GM21526 (cell line): ENCODE data around the gene SLC16A6.
A peak's percentile ranks its signal among the peaks of the same experiment; 100 is the strongest.
"Not testable (repeated sequence)": the region's sequence is repeated elsewhere in the genome, so short reads cannot be mapped to it uniquely, and the experiment has no call there.

Experiments used
- ATAC-seq: cut with Tn5 transposase; IDR thresholded peaks from one replicate; pipeline ENCODE4 v1.9.1; 2021; ENCODE audit warnings: moderate library complexity; ENCODE audit not compliant: unreplicated experiment, low FRiP score

The SLC16A6 gene

GRCh38 chr17:68290955-68291835, at the start of gene SLC16A6, which contains the start of gene ARSG:
Gene SLC16A6, minus strand, starts transcription at chr17:68291127. Its CDS starts 12,807 bp downstream, at chr17:68278320.
Gene ARSG, plus strand, starts transcription at chr17:68291495. Its CDS starts 15,999 bp downstream, at chr17:68307494.
- peak; percentile 45 for ATAC-seq

GRCh38 chr17:68334393-68334792, 43.5 kb upstream of the SLC16A6 start:
- no peak for ATAC-seq

- ATAC-seq: not testable (repeated sequence)
These were observed 41.0 kb upstream of the SLC16A6 start for GRCh38 chr17:68331932-68332331.

GRCh38 chr17:68329331-68329730, 38.4 kb upstream of the SLC16A6 start:
- ATAC-seq: no peak

GRCh38 chr17:68328676-68329075, 37.7 kb upstream of the SLC16A6 start:
- ATAC-seq: no peak

- no peak for ATAC-seq
These were observed 37.1 kb upstream of the SLC16A6 start for GRCh38 chr17:68327823-68328557.

GRCh38 chr17:68326681-68327080, 35.8 kb upstream of the SLC16A6 start:
- no peak for ATAC-seq

- ATAC-seq: no peak
These were observed 35.0 kb upstream of the SLC16A6 start for GRCh38 chr17:68325961-68326360.

- ATAC-seq: no peak
These were observed 33.9 kb upstream of the SLC16A6 start for GRCh38 chr17:68324654-68325336.

- ATAC-seq: no peak
These were observed 33.2 kb upstream of the SLC16A6 start for GRCh38 chr17:68324114-68324513.

GRCh38 chr17:68322630-68323029, 31.7 kb upstream of the SLC16A6 start:
- no peak for ATAC-seq

GRCh38 chr17:68321556-68321954, 30.6 kb upstream of the SLC16A6 start:
- no peak for ATAC-seq

GRCh38 chr17:68320943-68321555, 30.1 kb upstream of the SLC16A6 start:
- ATAC-seq: no peak

GRCh38 chr17:68320311-68320865, 29.5 kb upstream of the SLC16A6 start:
- no peak for ATAC-seq

- ATAC-seq: no peak
These were observed 28.7 kb upstream of the SLC16A6 start for GRCh38 chr17:68319410-68320162.

- ATAC-seq: no peak
These were observed 27.4 kb upstream of the SLC16A6 start for GRCh38 chr17:68318103-68318991.

GRCh38 chr17:68317458-68317857, 26.5 kb upstream of the SLC16A6 start:
- no peak for ATAC-seq

- no peak for ATAC-seq
These were observed 25.0 kb upstream of the SLC16A6 start for GRCh38 chr17:68315930-68316329.
